ENCODE measurements around the gene KPNB1. TPM values are rescaled to one million over a fixed set of nuclear protein-coding genes. Genes with fewer than 3 reads are reported as not detected.

Gene KPNB1
- polyA plus RNA-seq, 1 donor from 2014 or later: 117 TPM

DNA sequence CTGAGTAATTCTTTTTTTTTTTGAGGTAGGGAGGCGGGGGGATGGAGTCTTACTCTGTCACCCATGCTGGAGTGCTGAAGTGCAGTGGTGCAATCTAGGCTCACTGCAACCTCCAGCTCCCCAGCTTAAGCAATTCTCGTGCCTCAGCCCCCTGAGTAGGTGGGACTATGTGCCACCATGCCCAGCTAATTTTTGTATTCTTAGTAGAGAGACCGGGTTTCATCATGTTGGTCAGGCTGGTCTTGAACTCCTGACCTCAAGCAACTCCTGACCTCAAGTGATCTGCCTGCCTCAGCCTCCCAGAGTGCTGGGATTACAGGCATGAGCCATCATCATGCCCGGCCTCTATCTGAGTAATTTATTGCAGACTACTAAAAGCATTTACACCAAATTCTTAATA lies 19.4 kb downstream of the KPNB1 start:
- peaks cover 4% of the 10 kb centered on the region for H3K79me2 ChIP-seq (replicated peaks; ENCODE audit: insufficient read depth, low read length)

DNA sequence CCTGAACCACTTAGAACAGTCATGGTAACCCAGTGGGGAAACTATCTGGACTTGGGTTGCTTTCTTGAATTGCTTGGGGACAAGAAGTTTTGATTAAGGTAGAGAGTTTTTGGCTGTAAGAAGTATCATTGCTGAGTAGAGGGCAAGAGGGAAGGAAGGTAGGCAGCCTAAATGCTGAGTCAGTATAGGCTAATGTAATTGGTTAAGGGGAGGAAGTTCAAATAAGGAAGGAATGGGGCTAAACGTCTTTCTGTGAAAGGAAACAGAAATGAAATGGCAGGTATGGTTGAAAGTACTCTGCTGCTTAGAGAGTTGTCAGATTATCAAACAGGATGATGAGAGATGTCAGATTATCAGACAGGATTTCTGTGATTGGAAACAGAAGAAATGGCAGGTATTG lies 20.3 kb downstream of the KPNB1 start:
- no peak overlapping the region for H3K4me2 ChIP-seq (ENCODE audit: low read length)
- no peak overlapping the region for H2AFZ ChIP-seq (ENCODE audit: low read depth, low read length)
- no peaks in the 10 kb centered on the region for H3F3A ChIP-seq (ENCODE audit: insufficient read depth, low read length, poor library complexity, severe bottlenecking)
- TF ChIP-seq POLR2AphosphoS5 (IDR thresholded peaks at IDR 0.05) (no peak), MXI1 (conservative IDR thresholded peaks at IDR 0.05; ENCODE audit: poor library complexity, severe bottlenecking) (no peak), TAF1 (IDR thresholded peaks at IDR 0.05; ENCODE audit: low read depth) (no peak), RAD21 (conservative IDR thresholded peaks at IDR 0.05) (no peak), EP300 (conservative IDR thresholded peaks at IDR 0.05; ENCODE audit: poor library complexity, severe bottlenecking) (no peak), SMC3 (conservative IDR thresholded peaks at IDR 0.05; ENCODE audit: poor library complexity) (no peak), EZH2 (IDR thresholded peaks at IDR 0.05; ENCODE audit: borderline replicate concordance, insufficient read depth, low read length, poor library complexity, severe bottlenecking) (no peak)
- TF ChIP-seq, protein P1, sequence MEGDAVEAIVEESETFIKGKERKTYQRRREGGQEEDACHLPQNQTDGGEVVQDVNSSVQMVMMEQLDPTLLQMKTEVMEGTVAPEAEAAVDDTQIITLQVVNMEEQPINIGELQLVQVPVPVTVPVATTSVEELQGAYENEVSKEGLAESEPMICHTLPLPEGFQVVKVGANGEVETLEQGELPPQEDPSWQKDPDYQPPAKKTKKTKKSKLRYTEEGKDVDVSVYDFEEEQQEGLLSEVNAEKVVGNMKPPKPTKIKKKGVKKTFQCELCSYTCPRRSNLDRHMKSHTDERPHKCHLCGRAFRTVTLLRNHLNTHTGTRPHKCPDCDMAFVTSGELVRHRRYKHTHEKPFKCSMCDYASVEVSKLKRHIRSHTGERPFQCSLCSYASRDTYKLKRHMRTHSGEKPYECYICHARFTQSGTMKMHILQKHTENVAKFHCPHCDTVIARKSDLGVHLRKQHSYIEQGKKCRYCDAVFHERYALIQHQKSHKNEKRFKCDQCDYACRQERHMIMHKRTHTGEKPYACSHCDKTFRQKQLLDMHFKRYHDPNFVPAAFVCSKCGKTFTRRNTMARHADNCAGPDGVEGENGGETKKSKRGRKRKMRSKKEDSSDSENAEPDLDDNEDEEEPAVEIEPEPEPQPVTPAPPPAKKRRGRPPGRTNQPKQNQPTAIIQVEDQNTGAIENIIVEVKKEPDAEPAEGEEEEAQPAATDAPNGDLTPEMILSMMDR (IDR thresholded peaks at IDR 0.05; ENCODE audit: poor library complexity, severe bottlenecking): no peak
- TF ChIP-seq, protein P2, sequence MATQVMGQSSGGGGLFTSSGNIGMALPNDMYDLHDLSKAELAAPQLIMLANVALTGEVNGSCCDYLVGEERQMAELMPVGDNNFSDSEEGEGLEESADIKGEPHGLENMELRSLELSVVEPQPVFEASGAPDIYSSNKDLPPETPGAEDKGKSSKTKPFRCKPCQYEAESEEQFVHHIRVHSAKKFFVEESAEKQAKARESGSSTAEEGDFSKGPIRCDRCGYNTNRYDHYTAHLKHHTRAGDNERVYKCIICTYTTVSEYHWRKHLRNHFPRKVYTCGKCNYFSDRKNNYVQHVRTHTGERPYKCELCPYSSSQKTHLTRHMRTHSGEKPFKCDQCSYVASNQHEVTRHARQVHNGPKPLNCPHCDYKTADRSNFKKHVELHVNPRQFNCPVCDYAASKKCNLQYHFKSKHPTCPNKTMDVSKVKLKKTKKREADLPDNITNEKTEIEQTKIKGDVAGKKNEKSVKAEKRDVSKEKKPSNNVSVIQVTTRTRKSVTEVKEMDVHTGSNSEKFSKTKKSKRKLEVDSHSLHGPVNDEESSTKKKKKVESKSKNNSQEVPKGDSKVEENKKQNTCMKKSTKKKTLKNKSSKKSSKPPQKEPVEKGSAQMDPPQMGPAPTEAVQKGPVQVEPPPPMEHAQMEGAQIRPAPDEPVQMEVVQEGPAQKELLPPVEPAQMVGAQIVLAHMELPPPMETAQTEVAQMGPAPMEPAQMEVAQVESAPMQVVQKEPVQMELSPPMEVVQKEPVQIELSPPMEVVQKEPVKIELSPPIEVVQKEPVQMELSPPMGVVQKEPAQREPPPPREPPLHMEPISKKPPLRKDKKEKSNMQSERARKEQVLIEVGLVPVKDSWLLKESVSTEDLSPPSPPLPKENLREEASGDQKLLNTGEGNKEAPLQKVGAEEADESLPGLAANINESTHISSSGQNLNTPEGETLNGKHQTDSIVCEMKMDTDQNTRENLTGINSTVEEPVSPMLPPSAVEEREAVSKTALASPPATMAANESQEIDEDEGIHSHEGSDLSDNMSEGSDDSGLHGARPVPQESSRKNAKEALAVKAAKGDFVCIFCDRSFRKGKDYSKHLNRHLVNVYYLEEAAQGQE (IDR thresholded peaks at IDR 0.05; ENCODE audit: borderline replicate concordance): no peak
- H3K4me3 ChIP-seq (ENCODE audit: low read length): no peak overlapping the region
- H3K79me2 ChIP-seq (replicated peaks; ENCODE audit: insufficient read depth, low read length): peaks cover 4% of the 10 kb centered on the region
- H4K20me1 ChIP-seq (ENCODE audit: insufficient read depth): no peaks in the 10 kb centered on the region
- H3K9ac ChIP-seq (ENCODE audit: low read length): no peak overlapping the region
- H3K36me3 ChIP-seq (ENCODE audit: insufficient read depth, low read length): peaks cover 8% of the 10 kb centered on the region
- H3K27ac ChIP-seq (ENCODE audit: low read length): no peak overlapping the region
- H3K9me3 ChIP-seq (ENCODE audit: low read length): no peaks in the 10 kb centered on the region
- no peaks in the 10 kb centered on the region for H3K27me3 ChIP-seq (ENCODE audit: insufficient read depth, low read depth, low read length)
- H3K9me2 ChIP-seq (ENCODE audit: insufficient read depth, low read length): no peaks in the 10 kb centered on the region

More for the DNA sequence above, 19.4 kb downstream of the KPNB1 start:
- Histone ChIP-seq H3K4me2 (ENCODE audit: low read length) (no peak overlapping the region), H2AFZ (ENCODE audit: low read depth, low read length) (no peak overlapping the region), H3K27ac (ENCODE audit: low read length) (no peak overlapping the region), H3F3A (ENCODE audit: insufficient read depth, low read length, poor library complexity, severe bottlenecking) (no peaks in the 10 kb centered on the region), H3K9me2 (ENCODE audit: insufficient read depth, low read length) (no peaks in the 10 kb centered on the region), H3K36me3 (ENCODE audit: insufficient read depth, low read length) (peaks cover 8% of the 10 kb centered on the region), H3K27me3 (ENCODE audit: insufficient read depth, low read depth, low read length) (no peaks in the 10 kb centered on the region), H3K4me3 (ENCODE audit: low read length) (no peak overlapping the region), H3K9me3 (ENCODE audit: low read length) (no peaks in the 10 kb centered on the region), H4K20me1 (ENCODE audit: insufficient read depth) (no peaks in the 10 kb centered on the region), H3K9ac (ENCODE audit: low read length) (no peak overlapping the region)
- TF ChIP-seq RAD21 (conservative IDR thresholded peaks at IDR 0.05) (no peak), MXI1 (conservative IDR thresholded peaks at IDR 0.05; ENCODE audit: poor library complexity, severe bottlenecking) (no peak), EP300 (conservative IDR thresholded peaks at IDR 0.05; ENCODE audit: poor library complexity, severe bottlenecking) (no peak), POLR2AphosphoS5 (IDR thresholded peaks at IDR 0.05) (no peak), EZH2 (IDR thresholded peaks at IDR 0.05; ENCODE audit: borderline replicate concordance, insufficient read depth, low read length, poor library complexity, severe bottlenecking) (no peak), SMC3 (conservative IDR thresholded peaks at IDR 0.05; ENCODE audit: poor library complexity) (no peak), TAF1 (IDR thresholded peaks at IDR 0.05; ENCODE audit: low read depth) (no peak)
- TF ChIP-seq, protein P2 (IDR thresholded peaks at IDR 0.05; ENCODE audit: borderline replicate concordance): no peak
- TF ChIP-seq, protein P1 (IDR thresholded peaks at IDR 0.05; ENCODE audit: poor library complexity, severe bottlenecking): no peak
